ENCODE measurements around the gene RPS27A. TPM values are rescaled to one million over a fixed set of nuclear protein-coding genes. Genes with fewer than 3 reads are reported as not detected.

Gene RPS27A
- total and polyA plus RNA-seq, 9 of the 15 experiments (the other 6 are each of a cell fraction or from before 2014, with no cell fraction given): 1,383 to 3,282 (median 2,242) TPM

- FAIRE-seq (no peak), ATAC-seq (no peak), DNase-seq (ENCODE audit: extremely low read depth in 1 of 4, low spot score in 3 of 4) (no peak)
- Histone ChIP-seq H3K4me3 (no peak overlapping the region), H3K9me1 (ENCODE audit: control insufficient read depth, insufficient read depth, low read length) (no peaks in the 10 kb centered on the region), H3K27ac (ENCODE audit: extremely low read depth, low read depth, low read length) (no peak overlapping the region), H3K4me1 (replicated peaks in 1 of 2; ENCODE audit: control insufficient read depth in 2 of 2, insufficient read depth in 2 of 2, low read length in 2 of 2) (no peaks in the 10 kb centered on the region), H3K36me3 (ENCODE audit: control insufficient read depth, insufficient read depth, low read length) (no peaks in the 10 kb centered on the region), H3K9me3 (replicated peaks; ENCODE audit: control insufficient read depth, insufficient read depth, low read depth, low read length) (no peaks in the 10 kb centered on the region), H3K27me3 (ENCODE audit: control insufficient read depth in 2 of 2, insufficient read depth in 2 of 2, low read length in 2 of 2) (no peaks in the 10 kb centered on the region), H3K4me2 (ENCODE audit: insufficient read depth, low read length) (no peak overlapping the region), H3K79me2 (ENCODE audit: control insufficient read depth, insufficient read depth, low read length) (no peaks in the 10 kb centered on the region), H3K9ac (ENCODE audit: insufficient read depth in 1 of 2, low read depth in 2 of 2, low read length in 2 of 2) (no peak overlapping the region), H4K20me1 (replicated peaks; ENCODE audit: control insufficient read depth, insufficient read depth, low read length) (no peaks in the 10 kb centered on the region), H2AFZ (ENCODE audit: low read depth, low read length) (no peak overlapping the region)
- no TSS peak for BruUV-seq (replicated peaks)
- 87% methylated on average over 3 of the region's 3 CpGs for WGBS (ENCODE audit: insufficient coverage, low coverage, missing lambda C conversion rate)
- CTCF ChIA-PET (ENCODE audit: low intra/inter-chr PET ratio): no interaction called here
- intact Hi-C loops (cut with micrococcal nuclease): no loop called here
- POLR2A ChIA-PET: interaction anchor here (0.6 kb wide), 1 partner anchor 412 kb away, joined by 3 read pairs; no protein-coding TSS in a partner anchor
- TF ChIP-seq EZH2 (IDR thresholded peaks at IDR 0.05; ENCODE audit: borderline replicate concordance, low read depth, low read length) (no peak), ZNF175 (CRISPR knock-in tag; IDR thresholded peaks at IDR 0.05; ENCODE audit: low read depth) (no peak), ZKSCAN8 (CRISPR knock-in tag; IDR thresholded peaks at IDR 0.05) (no peak), ZNF146 (CRISPR knock-in tag; IDR thresholded peaks at IDR 0.05; ENCODE audit: unreplicated experiment) (peak; percentile 75)
- in situ Hi-C loops (cut with MboI): no loop called here
Measured at GRCh38 chr2:55204536-55204935, 28.0 kb upstream of the RPS27A start.

- H3K9me3 ChIP-seq (replicated peaks; ENCODE audit: control insufficient read depth, insufficient read depth, low read depth, low read length): no peaks in the 10 kb centered on the region
- in situ Hi-C loops (cut with MboI): no loop called here
- POLR2A ChIA-PET: no interaction called here
- H3K27me3 ChIP-seq (ENCODE audit: control insufficient read depth in 2 of 2, insufficient read depth in 2 of 2, low read length in 2 of 2): no peaks in the 10 kb centered on the region
- no peak for FAIRE-seq
- H3K36me3 ChIP-seq (ENCODE audit: control insufficient read depth, insufficient read depth, low read length): no peaks in the 10 kb centered on the region
- BruUV-seq (replicated peaks): no TSS peak
- H3K4me3 ChIP-seq: no peak overlapping the region
- no peaks in the 10 kb centered on the region for H4K20me1 ChIP-seq (replicated peaks; ENCODE audit: control insufficient read depth, insufficient read depth, low read length)
- no peak overlapping the region for H3K27ac ChIP-seq (ENCODE audit: extremely low read depth, low read depth, low read length)
- no peak for ATAC-seq
- no peak overlapping the region for H2AFZ ChIP-seq (ENCODE audit: low read depth, low read length)
- intact Hi-C loops (cut with micrococcal nuclease): no loop called here
- H3K9ac ChIP-seq (ENCODE audit: insufficient read depth in 1 of 2, low read depth in 2 of 2, low read length in 2 of 2): no peak overlapping the region
- no peaks in the 10 kb centered on the region for H3K79me2 ChIP-seq (ENCODE audit: control insufficient read depth, insufficient read depth, low read length)
- CTCF ChIA-PET (ENCODE audit: low intra/inter-chr PET ratio): no interaction called here
- no peaks in the 10 kb centered on the region for H3K4me1 ChIP-seq (replicated peaks in 1 of 2; ENCODE audit: control insufficient read depth in 2 of 2, insufficient read depth in 2 of 2, low read length in 2 of 2)
- no peak overlapping the region for H3K4me2 ChIP-seq (ENCODE audit: insufficient read depth, low read length)
- no peak for DNase-seq (ENCODE audit: extremely low read depth in 1 of 4, low spot score in 3 of 4)
- TF ChIP-seq, protein P1, sequence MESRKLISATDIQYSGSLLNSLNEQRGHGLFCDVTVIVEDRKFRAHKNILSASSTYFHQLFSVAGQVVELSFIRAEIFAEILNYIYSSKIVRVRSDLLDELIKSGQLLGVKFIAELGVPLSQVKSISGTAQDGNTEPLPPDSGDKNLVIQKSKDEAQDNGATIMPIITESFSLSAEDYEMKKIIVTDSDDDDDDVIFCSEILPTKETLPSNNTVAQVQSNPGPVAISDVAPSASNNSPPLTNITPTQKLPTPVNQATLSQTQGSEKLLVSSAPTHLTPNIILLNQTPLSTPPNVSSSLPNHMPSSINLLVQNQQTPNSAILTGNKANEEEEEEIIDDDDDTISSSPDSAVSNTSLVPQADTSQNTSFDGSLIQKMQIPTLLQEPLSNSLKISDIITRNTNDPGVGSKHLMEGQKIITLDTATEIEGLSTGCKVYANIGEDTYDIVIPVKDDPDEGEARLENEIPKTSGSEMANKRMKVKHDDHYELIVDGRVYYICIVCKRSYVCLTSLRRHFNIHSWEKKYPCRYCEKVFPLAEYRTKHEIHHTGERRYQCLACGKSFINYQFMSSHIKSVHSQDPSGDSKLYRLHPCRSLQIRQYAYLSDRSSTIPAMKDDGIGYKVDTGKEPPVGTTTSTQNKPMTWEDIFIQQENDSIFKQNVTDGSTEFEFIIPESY (CRISPR knock-in tag; IDR thresholded peaks at IDR 0.05): peak; percentile 15; the same call in 1 of the 2 replicates
- TF ChIP-seq CTCF (IDR thresholded peaks at IDR 0.05 in 2 of 3, conservative IDR thresholded peaks at IDR 0.05 in 1 of 3; ENCODE audit: insufficient read depth in 2 of 3, low read depth in 1 of 3, low read length in 3 of 3): no peak
- no peaks in the 10 kb centered on the region for H3K9me1 ChIP-seq (ENCODE audit: control insufficient read depth, insufficient read depth, low read length)
- 69% methylated on average over 2 of the region's 2 CpGs for WGBS (ENCODE audit: insufficient coverage, low coverage, missing lambda C conversion rate)
Measured at GRCh38 chr2:55204950-55205349, 27.5 kb upstream of the RPS27A start.
